Body of pancreas (tissue), 4 donors: ENCODE measurements around the gene NRF1.

Source experiments
- POLR2A ChIP-seq, 3 donors: fragments of 450-650 bp; IDR thresholded peaks; one replicate each; pipeline ENCODE4 v1.6.1; 2016; ENCODE audit warnings: antibody characterized with exemption in 3 of 3, mild to moderate bottlenecking in 2 of 3
- TF ChIP-seq, protein P1 (sequence below), 7 experiments: fragments of 450-650 bp in 4 of 7; fragments of 200-600 bp in 3 of 7; sonication (generic) in 3 of 7; IDR thresholded peaks; one replicate each; pipeline ENCODE4 v1.5.1; 2016 to 2019; ENCODE audit warnings: antibody characterized with exemption in 7 of 7

DNA sequence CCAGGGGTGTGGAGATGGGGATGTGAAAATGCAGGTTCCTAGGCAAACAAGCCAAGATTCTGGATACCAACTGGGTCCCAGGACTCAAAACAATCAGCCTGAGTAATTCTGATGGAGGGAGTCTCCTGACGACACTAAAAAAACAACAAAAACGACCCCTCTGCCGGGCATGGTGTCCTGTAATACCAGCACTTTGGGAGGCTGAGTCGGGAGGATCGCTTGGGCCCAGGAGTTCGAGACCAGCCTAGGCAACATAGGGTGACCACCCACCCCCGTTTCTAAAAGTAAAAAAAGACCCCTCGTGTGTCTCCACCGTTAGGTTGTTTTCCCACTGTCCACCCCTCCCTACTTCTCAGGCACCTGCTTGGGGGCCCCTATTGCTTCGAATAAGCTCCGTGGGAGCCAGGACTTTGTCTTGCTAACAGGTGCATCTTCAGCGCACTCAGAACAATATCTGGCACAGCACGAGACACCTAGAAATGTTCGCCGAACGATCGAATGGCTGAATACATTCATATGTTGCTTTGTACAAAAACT is 743 bp upstream of the NRF1 start:
- TF ChIP-seq, protein P1, sequence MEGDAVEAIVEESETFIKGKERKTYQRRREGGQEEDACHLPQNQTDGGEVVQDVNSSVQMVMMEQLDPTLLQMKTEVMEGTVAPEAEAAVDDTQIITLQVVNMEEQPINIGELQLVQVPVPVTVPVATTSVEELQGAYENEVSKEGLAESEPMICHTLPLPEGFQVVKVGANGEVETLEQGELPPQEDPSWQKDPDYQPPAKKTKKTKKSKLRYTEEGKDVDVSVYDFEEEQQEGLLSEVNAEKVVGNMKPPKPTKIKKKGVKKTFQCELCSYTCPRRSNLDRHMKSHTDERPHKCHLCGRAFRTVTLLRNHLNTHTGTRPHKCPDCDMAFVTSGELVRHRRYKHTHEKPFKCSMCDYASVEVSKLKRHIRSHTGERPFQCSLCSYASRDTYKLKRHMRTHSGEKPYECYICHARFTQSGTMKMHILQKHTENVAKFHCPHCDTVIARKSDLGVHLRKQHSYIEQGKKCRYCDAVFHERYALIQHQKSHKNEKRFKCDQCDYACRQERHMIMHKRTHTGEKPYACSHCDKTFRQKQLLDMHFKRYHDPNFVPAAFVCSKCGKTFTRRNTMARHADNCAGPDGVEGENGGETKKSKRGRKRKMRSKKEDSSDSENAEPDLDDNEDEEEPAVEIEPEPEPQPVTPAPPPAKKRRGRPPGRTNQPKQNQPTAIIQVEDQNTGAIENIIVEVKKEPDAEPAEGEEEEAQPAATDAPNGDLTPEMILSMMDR (IDR thresholded peaks at IDR 0.05), result no peak
- TF ChIP-seq POLR2A (IDR thresholded peaks at IDR 0.05), result no peak
